ENCODE data around the gene DENND1A. TPM values are rescaled to one million over a fixed set of nuclear protein-coding genes. Genes with fewer than 3 reads are reported as not detected.
A peak's percentile ranks its signal among the peaks of the same experiment; 100 is the strongest.

The DENND1A gene
- total and polyA plus RNA-seq, 2 donors from 2014 or later = 16.3 to 19.6 TPM

DNA sequence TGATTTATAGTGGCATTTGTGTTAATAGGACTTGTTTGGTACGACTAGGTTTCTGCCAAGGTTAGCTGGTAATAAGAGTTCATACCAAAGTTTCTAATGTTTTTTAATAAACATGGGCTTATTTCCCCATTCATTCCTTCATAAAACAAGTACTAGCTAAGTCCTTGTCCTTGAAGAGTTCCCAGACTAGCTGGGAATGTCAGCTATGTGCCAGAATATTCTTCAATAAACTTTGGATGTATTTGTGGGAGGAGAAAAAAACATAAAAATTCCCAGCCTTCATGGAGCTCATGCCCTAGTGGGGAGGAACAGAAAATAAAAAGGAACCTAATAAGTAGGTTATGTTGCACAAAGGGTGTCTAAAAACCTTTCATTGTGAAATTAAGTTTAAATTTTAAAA lies 176.9 kb downstream of the DENND1A start:
- DNase-seq (peak in 2 of 5 donors; percentile 40 to 48), FAIRE-seq (no peak)
- no peaks in the 10 kb centered on the region for H3K9me3 ChIP-seq (ENCODE audit: control insufficient read depth in 2 of 3, insufficient read depth in 1 of 3, low read length in 3 of 3)
- intact Hi-C loops (cut with DNase I) = no loop called here
- no peak for TF ChIP-seq CTCF (IDR thresholded peaks at IDR 0.05; ENCODE audit: borderline replicate concordance, extremely low read depth, insufficient read depth)
- H3K27ac ChIP-seq (ENCODE audit: low read depth in 2 of 2, low read length in 2 of 2) = no peak overlapping the region
- H3K4me1 ChIP-seq (ENCODE audit: control insufficient read depth in 2 of 3, insufficient read depth in 2 of 3, low read depth in 1 of 3, low read length in 3 of 3) = peaks cover 0 to 11% (median 9%) of the 10 kb centered on the region in 3 donors
- H3K9ac ChIP-seq (ENCODE audit: low read length in 3 of 3) = no peak overlapping the region
- no peaks in the 10 kb centered on the region for H3K27me3 ChIP-seq (ENCODE audit: control insufficient read depth, insufficient read depth, low read length)
- no peaks in the 10 kb centered on the region for H3K36me3 ChIP-seq (ENCODE audit: control insufficient read depth in 2 of 3, insufficient read depth in 3 of 3, low read length in 3 of 3)
- H3K4me3 ChIP-seq (ENCODE audit: low read length in 3 of 3) = no peak overlapping the region

DNA sequence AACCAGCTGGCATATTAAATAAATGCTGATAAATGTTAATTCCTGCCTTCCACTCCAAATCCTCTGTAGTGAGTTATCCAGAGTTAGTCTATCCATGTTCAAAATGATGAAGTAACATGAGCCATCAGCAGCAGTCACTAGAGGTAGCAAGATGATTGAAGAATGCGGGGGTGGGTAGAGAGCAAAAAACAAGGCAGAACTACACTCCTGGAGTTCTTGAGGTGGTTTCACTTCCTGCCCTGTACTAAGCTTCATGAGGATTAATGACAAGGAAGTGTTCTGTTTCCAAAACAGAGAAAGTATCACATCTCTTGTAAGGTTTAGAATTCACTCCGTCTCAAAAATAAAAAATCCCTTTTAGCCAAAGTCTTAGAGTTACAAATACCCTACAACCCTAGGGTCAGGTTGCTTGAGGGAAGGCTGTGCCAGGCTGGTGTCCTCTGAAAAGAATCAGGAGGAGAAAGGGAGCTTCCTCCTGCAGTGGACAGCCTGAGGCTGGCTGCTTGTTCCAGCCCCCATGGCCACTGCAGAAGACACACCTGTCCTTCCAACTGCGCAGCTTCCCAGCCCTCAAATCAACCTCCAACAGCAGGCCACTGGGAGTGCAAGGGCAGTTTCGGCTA lies 180.2 kb downstream of the DENND1A start:
- intact Hi-C loops (cut with DNase I) = no loop called here
- FAIRE-seq (no peak), DNase-seq (peak in 3 of 5 donors; percentile 52 to 86 (median 85))
- peak; percentile 11 for TF ChIP-seq CTCF (IDR thresholded peaks at IDR 0.05; ENCODE audit: borderline replicate concordance, extremely low read depth, insufficient read depth)
- H3K4me1 ChIP-seq (ENCODE audit: control insufficient read depth in 2 of 3, insufficient read depth in 2 of 3, low read depth in 1 of 3, low read length in 3 of 3) = peaks cover 0 to 11% (median 9%) of the 10 kb centered on the region in 3 donors
- no peaks in the 10 kb centered on the region for H3K27me3 ChIP-seq (ENCODE audit: control insufficient read depth, insufficient read depth, low read length)
- H3K9me3 ChIP-seq (ENCODE audit: control insufficient read depth in 2 of 3, insufficient read depth in 1 of 3, low read length in 3 of 3) = no peaks in the 10 kb centered on the region
- no peak overlapping the region for H3K4me3 ChIP-seq (ENCODE audit: low read length in 3 of 3)
- H3K9ac ChIP-seq (ENCODE audit: low read length in 3 of 3) = no peak overlapping the region
- no peaks in the 10 kb centered on the region for H3K36me3 ChIP-seq (ENCODE audit: control insufficient read depth in 2 of 3, insufficient read depth in 3 of 3, low read length in 3 of 3)
- H3K27ac ChIP-seq (ENCODE audit: low read depth in 2 of 2, low read length in 2 of 2) = peak overlapping the region in 1 of 2 donors; percentile 43

GRCh38 chr9:123746765-123747164 lies 183.2 kb downstream of the DENND1A start:
- no peaks in the 10 kb centered on the region for H3K9me3 ChIP-seq (ENCODE audit: control insufficient read depth in 2 of 3, insufficient read depth in 1 of 3, low read length in 3 of 3)
- DNase-seq (no peak), FAIRE-seq (no peak)
- intact Hi-C loops (cut with DNase I) = no loop called here
- no peaks in the 10 kb centered on the region for H3K36me3 ChIP-seq (ENCODE audit: control insufficient read depth in 2 of 3, insufficient read depth in 3 of 3, low read length in 3 of 3)
- H3K9ac ChIP-seq (ENCODE audit: low read length in 3 of 3) = no peak overlapping the region
- H3K4me3 ChIP-seq (ENCODE audit: low read length in 3 of 3) = no peak overlapping the region
- no peaks in the 10 kb centered on the region for H3K27me3 ChIP-seq (ENCODE audit: control insufficient read depth, insufficient read depth, low read length)
- H3K27ac ChIP-seq (ENCODE audit: low read depth in 2 of 2, low read length in 2 of 2) = no peak overlapping the region
- peaks cover under 1 to 7% (median 7%) of the 10 kb centered on the region in 3 donors for H3K4me1 ChIP-seq (ENCODE audit: control insufficient read depth in 2 of 3, insufficient read depth in 2 of 3, low read depth in 1 of 3, low read length in 3 of 3)
- TF ChIP-seq CTCF (IDR thresholded peaks at IDR 0.05; ENCODE audit: borderline replicate concordance, extremely low read depth, insufficient read depth) = no peak

All from kidney (tissue), 14 donors.